Fibroblast of peridontal ligament (primary cell): ENCODE results near the gene DAPK1.

ENCODE experiments used
- DNase-seq: peaks from one replicate; pipeline ENCODE4 v3.0.0-alpha.2; 2010; ENCODE audit errors: extremely low read depth

DAPK1 gene

DNA sequence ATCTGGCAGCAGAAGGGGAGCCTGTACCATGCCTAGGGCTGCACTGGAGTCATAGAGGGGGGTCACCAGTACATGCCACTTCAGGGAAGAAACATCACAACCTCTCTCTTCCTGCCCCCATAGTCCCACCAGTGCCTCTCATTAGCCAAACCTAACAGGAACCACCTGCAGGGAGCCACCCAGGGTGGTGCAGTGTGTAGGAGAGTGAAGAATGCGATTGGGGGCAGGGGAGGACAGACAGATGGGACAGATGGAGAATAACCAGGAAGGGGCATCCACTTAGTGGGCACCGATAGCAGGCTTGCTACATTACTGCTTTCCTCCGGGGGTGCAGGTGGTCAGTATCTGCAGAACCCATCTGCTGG, 19.2 kb downstream of the DAPK1 start:
- no peak for DNase-seq

GRCh38 chr9:87517732-87518131, 20.1 kb downstream of the DAPK1 start:
- no peak for DNase-seq

DNA sequence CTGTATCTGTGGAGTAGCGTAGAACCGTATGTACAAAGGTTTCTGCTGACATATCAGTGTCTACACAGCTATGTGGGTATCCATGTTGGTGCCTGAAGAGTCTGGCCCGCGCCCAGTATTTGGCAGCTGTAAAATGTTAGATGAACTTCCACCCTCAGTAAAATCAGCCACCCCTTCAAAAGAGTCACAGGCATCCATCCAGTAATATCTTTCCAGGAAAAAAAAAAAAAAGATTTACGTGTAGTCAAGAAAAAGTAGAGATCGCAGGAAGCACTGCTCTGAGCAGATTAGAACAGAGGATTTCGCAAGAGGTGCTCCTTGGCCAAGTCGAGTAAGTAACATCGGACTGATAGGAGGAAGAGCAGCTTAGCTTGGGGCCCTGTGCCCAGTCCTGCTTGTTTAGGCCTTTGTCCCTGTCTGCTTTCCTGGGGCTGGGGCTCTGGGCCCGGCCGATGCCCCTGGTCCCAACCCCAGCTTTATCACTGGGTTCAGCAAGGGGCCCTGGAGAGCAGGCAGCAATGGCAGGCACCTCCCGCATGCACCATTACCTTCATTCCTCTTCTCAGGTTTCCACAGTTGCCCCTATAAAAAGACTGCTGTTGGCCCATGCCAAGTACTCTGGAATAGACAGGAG, 21.2 kb downstream of the DAPK1 start:
- no peak for DNase-seq

GRCh38 chr9:87519461-87519860, 21.8 kb downstream of the DAPK1 start:
- DNase-seq, result no peak

DNA sequence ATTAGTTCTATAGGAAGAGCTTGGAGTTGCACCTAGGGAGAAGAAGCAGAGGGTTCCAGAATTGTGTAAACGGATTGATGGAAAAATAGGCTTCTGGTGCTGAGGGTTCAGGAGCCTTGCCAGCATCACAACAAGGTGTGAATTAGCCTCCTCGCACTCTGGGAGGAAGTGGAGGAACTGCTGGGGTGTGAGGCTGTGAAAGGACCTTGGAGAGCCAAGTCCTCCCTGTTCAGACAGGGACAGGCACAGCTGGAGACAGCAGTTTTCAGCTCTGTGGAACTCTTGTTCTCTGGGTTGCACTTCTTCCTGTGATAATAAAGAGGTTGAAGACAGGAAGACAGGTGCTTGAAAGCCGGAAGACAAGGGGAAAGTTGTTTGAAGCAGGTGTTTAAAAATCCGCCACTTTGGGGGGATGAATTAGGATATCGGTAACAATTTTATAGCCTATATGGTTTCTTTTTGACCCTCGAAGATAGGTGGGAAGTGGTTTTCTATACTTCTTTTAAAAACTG, 22.6 kb downstream of the DAPK1 start:
- DNase-seq, result no peak

- DNase-seq, result no peak
Measured at GRCh38 chr9:87521834-87522233, 24.2 kb downstream of the DAPK1 start.

GRCh38 chr9:87524061-87524460, 26.4 kb downstream of the DAPK1 start:
- no peak for DNase-seq

DNA sequence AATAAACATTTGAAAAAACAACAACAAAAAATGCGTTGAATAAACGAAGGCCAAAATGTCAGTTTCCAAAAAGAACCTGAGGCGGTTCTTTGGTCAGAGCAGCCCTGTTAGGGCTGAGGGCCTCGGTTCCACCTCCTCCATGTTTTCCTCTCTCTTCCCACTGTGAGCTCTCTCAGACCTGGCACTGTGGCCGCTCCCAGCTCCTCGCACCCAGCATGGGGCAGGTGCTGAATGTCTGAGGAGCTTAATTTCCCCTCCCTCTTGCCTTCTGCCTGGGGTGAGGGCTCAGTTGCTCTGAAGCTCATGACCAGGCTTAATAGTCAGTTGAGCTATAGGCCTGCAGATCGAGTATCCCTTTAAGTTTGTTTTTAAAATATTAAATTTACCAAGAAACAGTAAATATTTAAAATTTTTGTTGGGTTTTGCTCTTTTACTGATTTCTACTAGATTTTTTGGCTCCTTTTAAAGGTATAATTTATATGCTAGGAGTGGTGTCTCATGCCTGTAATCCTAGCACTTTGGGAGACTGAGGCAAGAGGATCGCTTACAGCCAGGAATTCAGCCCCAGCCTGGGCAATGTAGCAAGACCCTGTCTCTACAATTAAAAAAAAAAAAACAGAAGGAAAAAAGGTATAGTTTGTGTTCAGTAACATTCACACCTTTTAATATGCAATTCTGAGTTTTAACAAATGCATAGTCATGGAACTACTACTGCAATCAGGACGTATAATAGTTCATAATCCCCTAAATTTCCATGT, 28.1 kb downstream of the DAPK1 start:
- no peak for DNase-seq

DNA sequence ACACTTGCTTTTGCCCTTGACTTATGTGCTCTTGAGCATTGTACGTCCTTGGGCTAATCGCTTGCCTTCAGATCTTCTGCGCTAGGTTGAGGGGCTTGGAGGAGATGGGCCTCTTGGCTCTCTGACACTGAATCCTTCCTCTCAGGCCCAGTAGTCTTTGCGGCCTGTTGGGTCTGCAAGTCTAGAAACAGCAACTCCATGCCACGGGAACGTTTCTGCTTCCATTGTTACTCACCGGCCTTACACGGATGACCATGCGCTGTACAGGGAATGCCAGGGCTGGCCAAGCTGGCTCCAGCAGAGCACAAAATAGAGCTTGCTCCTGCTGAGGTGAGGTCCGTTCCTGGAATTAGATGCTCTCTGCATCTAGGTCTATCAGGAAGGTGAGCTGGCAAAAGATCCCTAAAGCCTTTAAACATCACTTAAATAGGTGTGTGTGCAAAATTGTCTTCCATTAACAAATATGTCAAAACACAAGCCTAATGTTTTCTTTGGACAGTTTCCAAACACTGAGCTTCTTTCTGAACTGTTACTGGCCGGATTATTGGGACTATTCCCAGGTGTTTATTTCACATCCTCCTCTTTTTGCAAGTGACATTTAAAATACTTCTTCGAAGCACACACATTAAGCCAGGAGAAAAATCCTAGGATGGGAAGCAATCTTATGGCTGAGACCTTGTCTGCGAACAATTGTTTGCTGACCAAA, 29.7 kb downstream of the DAPK1 start:
- DNase-seq, result no peak

GRCh38 chr9:87528969-87529368, 31.3 kb downstream of the DAPK1 start:
- DNase-seq, result no peak

DNA sequence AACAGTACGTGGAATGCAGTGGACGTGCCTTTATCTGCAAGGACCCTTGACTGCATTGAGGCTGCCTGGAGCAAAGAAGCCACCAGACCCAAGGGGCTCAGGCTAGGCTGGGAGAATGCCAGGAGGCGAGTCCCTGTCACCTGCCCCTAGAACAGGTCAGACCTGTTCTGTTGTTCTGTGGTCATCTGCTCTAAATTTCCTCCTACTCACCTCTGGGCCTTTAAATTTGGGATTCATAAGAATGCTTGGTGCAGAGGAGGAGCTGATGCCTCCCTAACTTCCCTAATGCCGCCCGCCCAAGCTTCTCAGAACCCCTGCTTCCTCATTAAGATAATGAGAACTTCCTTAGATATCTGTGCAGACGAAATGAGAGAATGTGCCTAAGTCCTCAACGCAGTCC, 32.0 kb downstream of the DAPK1 start:
- no peak for DNase-seq

- DNase-seq, result no peak
Measured at GRCh38 chr9:87530716-87531115, 33.0 kb downstream of the DAPK1 start.

- DNase-seq, result no peak
Measured at GRCh38 chr9:87531370-87532295, 34.0 kb downstream of the DAPK1 start.

GRCh38 chr9:87533271-87533670, 35.6 kb downstream of the DAPK1 start:
- no peak for DNase-seq

DNA sequence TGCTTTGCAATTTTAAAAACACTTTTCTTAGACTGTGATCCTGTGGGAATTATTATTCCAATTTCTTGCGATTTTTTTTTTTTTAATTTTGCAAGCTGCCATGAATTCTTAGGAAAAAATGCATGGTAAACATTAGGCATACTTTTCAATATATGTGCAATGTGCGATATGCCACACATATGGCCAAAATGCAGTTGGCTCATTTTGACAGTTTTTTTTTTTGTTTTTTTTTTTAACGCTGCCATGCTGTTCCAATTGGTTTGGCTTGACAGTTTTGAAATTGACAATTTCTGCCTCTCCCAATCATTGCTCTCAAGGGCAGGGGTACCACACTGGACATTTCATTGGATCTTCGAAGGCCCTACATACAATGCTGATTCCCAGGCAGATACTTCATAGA, 36.4 kb downstream of the DAPK1 start:
- no peak for DNase-seq

- no peak for DNase-seq
Measured at GRCh38 chr9:87534957-87535356, 37.3 kb downstream of the DAPK1 start.

GRCh38 chr9:87535817-87536539, 38.3 kb downstream of the DAPK1 start:
- no peak for DNase-seq

DNA sequence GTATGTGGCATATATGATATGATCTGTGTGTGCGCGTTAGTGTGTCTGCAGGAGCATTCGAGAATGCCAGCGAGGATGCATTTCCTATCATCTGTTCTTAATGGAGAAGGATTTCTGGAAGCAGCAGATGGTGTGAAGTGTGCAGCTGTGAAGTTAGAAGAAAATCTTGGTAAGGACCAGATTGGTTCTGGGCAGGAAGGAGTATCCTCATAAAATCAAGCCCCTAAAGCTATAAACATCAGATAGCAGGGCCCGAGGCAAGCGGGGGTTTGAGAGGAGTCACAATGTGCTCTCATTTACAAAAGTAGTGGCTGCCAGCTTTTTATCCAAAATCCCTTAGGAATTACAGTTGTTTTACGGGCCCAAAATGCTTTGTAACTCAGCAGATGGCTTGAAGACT, 40.0 kb downstream of the DAPK1 start:
- no peak for DNase-seq

- DNase-seq, result no peak
Measured at GRCh38 chr9:87540444-87541105, 42.9 kb downstream of the DAPK1 start.

- no peak for DNase-seq
Measured at GRCh38 chr9:87541663-87542062, 44.0 kb downstream of the DAPK1 start.

DNA sequence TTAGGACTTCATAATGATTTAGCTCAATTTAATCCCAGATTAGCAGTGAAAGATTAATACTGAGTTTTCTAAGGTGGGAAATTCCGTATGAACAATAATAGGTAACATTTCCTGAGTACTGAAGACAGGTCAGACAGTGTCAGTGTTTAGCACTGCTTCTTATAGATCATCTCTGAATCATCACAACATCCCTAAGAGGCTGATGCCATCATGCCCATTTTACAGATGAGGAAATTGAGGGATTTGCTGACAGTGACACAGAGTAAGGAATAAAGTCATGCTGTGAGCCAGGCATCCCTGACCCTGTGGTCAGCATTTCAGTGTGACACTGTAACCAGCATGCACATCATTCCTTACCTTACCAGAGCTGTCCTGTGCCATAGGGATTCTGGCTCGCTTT, 44.5 kb downstream of the DAPK1 start:
- no peak for DNase-seq
